ENCODE results near the gene RTN4RL1.

The RTN4RL1 gene

GRCh38 chr17:1945621-1946020, 79.5 kb downstream of the RTN4RL1 start:
- no peak for DNase-seq

- DNase-seq: no peak
Measured at GRCh38 chr17:1943436-1943831, 81.7 kb downstream of the RTN4RL1 start.

- no peak for DNase-seq
Measured at GRCh38 chr17:1942666-1943435, 82.3 kb downstream of the RTN4RL1 start.

- no peak for DNase-seq
Measured at GRCh38 chr17:1942066-1942365, 83.1 kb downstream of the RTN4RL1 start.

- DNase-seq: no peak
Measured at GRCh38 chr17:1941272-1942065, 83.7 kb downstream of the RTN4RL1 start.

GRCh38 chr17:1940810-1941185, 84.3 kb downstream of the RTN4RL1 start:
- DNase-seq: no peak

GRCh38 chr17:1939981-1940809, 84.9 kb downstream of the RTN4RL1 start:
- DNase-seq: no peak

GRCh38 chr17:1937461-1937860, 87.7 kb downstream of the RTN4RL1 start:
- no peak for DNase-seq

GRCh38 chr17:1936766-1937165, 88.4 kb downstream of the RTN4RL1 start:
- DNase-seq: no peak

GRCh38 chr17:1934901-1935300, 90.2 kb downstream of the RTN4RL1 start:
- no peak for DNase-seq

- no peak for DNase-seq
Measured at GRCh38 chr17:1933875-1934715, 91.0 kb downstream of the RTN4RL1 start.

- DNase-seq: no peak
Measured at GRCh38 chr17:1931844-1932579, 93.1 kb downstream of the RTN4RL1 start.

- DNase-seq: no peak
Measured at GRCh38 chr17:1930337-1930645, 94.8 kb downstream of the RTN4RL1 start.

GRCh38 chr17:1928976-1929375, 96.2 kb downstream of the RTN4RL1 start:
- no peak for DNase-seq

GRCh38 chr17:1920948-1921351, 104.2 kb downstream of the RTN4RL1 start:
- DNase-seq: no peak

- no peak for DNase-seq
Measured at GRCh38 chr17:1919201-1919600, 105.9 kb downstream of the RTN4RL1 start.

GRCh38 chr17:1918346-1919162, 106.6 kb downstream of the RTN4RL1 start:
- DNase-seq: no peak

- DNase-seq: no peak
Measured at GRCh38 chr17:1916963-1917715, 108.0 kb downstream of the RTN4RL1 start.

- no peak for DNase-seq
Measured at GRCh38 chr17:1916316-1916715, 108.8 kb downstream of the RTN4RL1 start.

- no peak for DNase-seq
Measured at GRCh38 chr17:1915889-1916288, 109.2 kb downstream of the RTN4RL1 start.

All from effector CD4-positive, alpha-beta T cell (primary cell).